Ovary (tissue), 3 donors: ENCODE results near the gene ERCC6L2.

Experiments
- CTCF ChIP-seq, 3 donors: fragments of 450-650 bp in 2 of 3; fragments of 200-600 bp in 1 of 3; IDR thresholded peaks; one replicate each; pipeline versions ENCODE4 v1.5.1 to v1.8.0; 2016 to 2022; ENCODE audit warnings: antibody characterized with exemption in 3 of 3, mild to moderate bottlenecking in 1 of 3
- EP300 ChIP-seq: sonication (generic); formaldehyde crosslinking; IDR thresholded peaks from one replicate; pipeline ENCODE4 v1.6.1; 2017; ENCODE audit warnings: antibody characterized with exemption
- donor health status: DM: no; HTN: no; CAD: no.

DNA sequence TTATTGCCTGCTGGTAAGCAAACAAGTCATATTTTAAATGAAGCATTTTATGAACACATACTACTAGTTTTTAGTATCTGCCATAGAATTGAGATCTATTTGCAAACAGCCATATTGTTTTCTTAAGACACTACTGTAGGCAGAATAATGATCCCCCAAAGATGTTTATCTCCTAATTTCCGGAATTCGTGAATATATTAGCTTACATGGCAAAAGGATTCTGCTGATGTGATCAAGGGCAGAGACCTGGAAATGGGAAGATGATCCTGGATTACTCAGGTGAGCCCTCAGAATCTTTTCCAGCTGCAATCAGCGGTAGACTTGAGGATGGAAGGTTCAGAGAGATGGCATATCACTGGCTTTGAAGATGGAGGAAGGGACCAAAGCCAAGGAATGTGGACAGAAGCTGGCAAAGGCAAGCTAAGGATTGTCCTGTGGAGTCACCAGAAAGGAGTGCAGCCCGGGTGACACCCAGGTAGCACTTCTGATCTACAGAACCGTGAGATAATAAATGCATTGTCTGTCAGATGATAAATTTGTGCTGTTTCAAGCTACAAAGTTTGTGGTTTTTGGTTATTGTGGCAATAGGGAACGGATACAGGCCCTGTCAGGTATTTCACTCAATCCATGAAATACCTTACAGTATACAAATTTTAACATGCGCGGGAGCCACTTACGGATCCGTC lies 1.0 kb upstream of the ERCC6L2 start:
- TF ChIP-seq CTCF (IDR thresholded peaks at IDR 0.05) (no peak), EP300 (no peak)
